A549 (cell line): ENCODE results near the gene PIGS. TPM values are rescaled to one million over a fixed set of nuclear protein-coding genes. Genes with fewer than 3 reads are reported as not detected.

ENCODE experiments used
- ATAC-seq, 2 experiments: fragments of 200-7000 bp in 1 of 2; fragments of >200 bp in 1 of 2; cut with Nextera tagmentation in 1 of 2; cut with Tn5 transposase in 1 of 2; 3 replicates each; pipeline versions ENCODE4 v1.8.0 to v1.9.1; 2018 to 2020; ENCODE audit warnings: mild to moderate bottlenecking in 1 of 2, moderate library complexity in 1 of 2
- CTCF ChIA-PET: fragments of 300-600 bp; sonication (Branson Sonifier 250); formaldehyde crosslinking; extraction: SDS; loops from one replicate; lab custom pipeline; 2021; ENCODE audit warnings: antibody characterized with exemption, inconsistent platforms; lab: Yijun Ruan, JAX
- POLR2A ChIA-PET: fragments of 350-600 bp; formaldehyde crosslinking; extraction: SDS; loops from one replicate; lab custom pipeline; 2021; ENCODE audit warnings: antibody characterized with exemption, inconsistent platforms; lab: Yijun Ruan, JAX
- DNase-seq, 2 experiments: peaks; one replicate each; pipeline versions ENCODE4 v3.0.0 to v3.0.0-alpha.2; 2011 to 2016; ENCODE audit warnings: low read depth in 1 of 2, low spot score in 1 of 2
- FAIRE-seq: peaks from 2 replicates; lab custom pipeline; 2011; peaks lifted over from hg19 to GRCh38; lab: Jason Lieb, UNC
- H3K27ac ChIP-seq, 2 experiments: fragments of >200 bp; sonication (Bioruptor Twin); formaldehyde crosslinking; 3 replicates each; pipeline ENCODE4 v1.5.1; 2016 to 2017
- H3K4me1 ChIP-seq: fragments of >200 bp; sonication (Bioruptor Twin); formaldehyde crosslinking; 3 replicates; pipeline ENCODE4 v1.6.1; 2016
- H3K4me2 ChIP-seq: fragments of >200 bp; sonication (Bioruptor Twin); formaldehyde crosslinking; 3 replicates; pipeline ENCODE4 v1.6.1; 2016
- H3K4me3 ChIP-seq: fragments of >200 bp; sonication (Bioruptor Twin); formaldehyde crosslinking; 3 replicates; pipeline ENCODE4 v1.5.1; 2016
- H3K9me3 ChIP-seq: fragments of >200 bp; sonication (Bioruptor Twin); formaldehyde crosslinking; 3 replicates; pipeline ENCODE4 v1.6.1; 2016
- CBX2 ChIP-seq: fragments of 200-600 bp; sonication (generic); IDR thresholded peaks from 2 replicates; pipeline ENCODE4 v1.6.1; 2016; ENCODE audit warnings: low read depth, mild to moderate bottlenecking, borderline replicate concordance
- CBX8 ChIP-seq: fragments of 200-600 bp; sonication (generic); IDR thresholded peaks from 2 replicates; pipeline ENCODE4 v1.6.1; 2016
- CHD2 ChIP-seq: fragments of 150-350 bp; IDR thresholded peaks from 2 replicates; pipeline ENCODE4 v1.6.1; 2014; ENCODE audit warnings: low read length; ENCODE audit not compliant: partially characterized antibody
- ESRRA ChIP-seq: fragments of 150-350 bp; IDR thresholded peaks from 2 replicates; pipeline ENCODE4 v1.6.1; 2014; ENCODE audit warnings: mild to moderate bottlenecking, low read length, borderline replicate concordance
- HDAC2 ChIP-seq: fragments of 200-600 bp; sonication (generic); IDR thresholded peaks from 2 replicates; pipeline ENCODE4 v1.6.1; 2016
- JUNB ChIP-seq: fragments of >200 bp; sonication (Bioruptor Twin); formaldehyde crosslinking; IDR thresholded peaks from 2 replicates; pipeline ENCODE4 v1.6.1; 2016
- KDM1A ChIP-seq: fragments of 200-600 bp; sonication (generic); IDR thresholded peaks from 2 replicates; pipeline ENCODE4 v1.6.1; 2016; ENCODE audit warnings: low read depth, mild to moderate bottlenecking
- NFE2L2 ChIP-seq: fragments of 150-350 bp; conservative IDR thresholded peaks from 2 replicates; pipeline ENCODE4 v1.6.1; 2014; ENCODE audit warnings: low read length
- NPAS2 ChIP-seq: fragments of 250-450 bp; sonication (Bioruptor Pico); IDR thresholded peaks from 2 replicates; pipeline ENCODE4 v1.8.0; 2022; ENCODE audit warnings: mild to moderate bottlenecking, moderate library complexity, borderline replicate concordance
- POLR2A ChIP-seq: IDR thresholded peaks from 2 replicates; pipeline ENCODE4 v1.6.1; 2012; ENCODE audit warnings: mild to moderate bottlenecking, low read length
- RAD21 ChIP-seq, 2 experiments: fragments of >200 bp in 1 of 2; sonication (Bioruptor Twin) in 1 of 2; formaldehyde crosslinking in 1 of 2; IDR thresholded peaks in 1 of 2; conservative IDR thresholded peaks in 1 of 2; 2 replicates in 1 of 2; 3 replicates in 1 of 2; pipeline ENCODE4 v1.6.1; 2012 to 2018; ENCODE audit warnings: inconsistent platforms in 1 of 2
- RARB ChIP-seq: fragments of 250-450 bp; sonication (Bioruptor Pico); IDR thresholded peaks from 2 replicates; pipeline ENCODE4 v1.8.0; 2021; ENCODE audit warnings: mild to moderate bottlenecking, moderate library complexity
- RFX5 ChIP-seq: fragments of 450-650 bp; IDR thresholded peaks from 2 replicates; pipeline ENCODE4 v1.7.1; 2014; ENCODE audit warnings: antibody characterized with exemption, mild to moderate bottlenecking, moderate library complexity
- SMC3 ChIP-seq: fragments of >200 bp; sonication (Bioruptor Twin); formaldehyde crosslinking; IDR thresholded peaks from 3 replicates; pipeline ENCODE4 v1.6.1; 2018; ENCODE audit warnings: inconsistent platforms
- SREBF2 ChIP-seq: fragments of 450-650 bp; IDR thresholded peaks from 2 replicates; pipeline ENCODE4 v1.6.1; 2014; ENCODE audit warnings: mild to moderate bottlenecking, moderate library complexity
- ZNF302 ChIP-seq: fragments of 250-450 bp; sonication (Bioruptor Pico); IDR thresholded peaks from 2 replicates; pipeline ENCODE4 v1.9.0; 2021; ENCODE audit warnings: inconsistent platforms, mild to moderate bottlenecking, moderate library complexity
- ZSCAN20 ChIP-seq: fragments of 250-450 bp; sonication (Bioruptor Pico); IDR thresholded peaks from 2 replicates; pipeline ENCODE4 v1.8.0; 2022; ENCODE audit warnings: mild to moderate bottlenecking, moderate library complexity
- WGBS: methylation state at CpG from one replicate; pipeline ENCODE4 v1.1.6; 2017; ENCODE audit errors: missing lambda C conversion rate; 5-methylcytosine and 5-hydroxymethylcytosine counted together
- polyA plus RNA-seq, 4 experiments: library from polyadenylated mRNA; depleted of rRNA in 3 of 4; stranded (reverse); fragments of >200 nt; fragmentation: RNase III in 1 of 4; extraction: RNeasy Plus Mini Kit Qiagen cat#74134 plus additional on column Dnase treatment in 1 of 4; gene quantifications; 2 replicates in 3 of 4; 3 replicates in 1 of 4; pipeline ENCODE4 v1.2.3, GENCODE V29; 2011 to 2017
- TF ChIP-seq, protein P1 (sequence below): fragments of >200 bp; sonication (Bioruptor Twin); formaldehyde crosslinking; IDR thresholded peaks from 3 replicates; pipeline ENCODE4 v1.6.1; 2016
- TF ChIP-seq, protein P2 (sequence below): fragments of 250-450 bp; sonication (Bioruptor Pico); IDR thresholded peaks from 2 replicates; pipeline ENCODE4 v1.5.0; 2020; ENCODE audit warnings: low read depth, mild to moderate bottlenecking, moderate library complexity
- TF ChIP-seq, protein P3 (sequence below): IDR thresholded peaks from 2 replicates; pipeline ENCODE4 v1.6.1; 2012; ENCODE audit warnings: low read depth, borderline replicate concordance
- TF ChIP-seq, protein P4 (sequence below): fragments of 450-650 bp; IDR thresholded peaks from 2 replicates; pipeline ENCODE4 v1.6.1; 2014; ENCODE audit warnings: antibody characterized with exemption
- TF ChIP-seq, protein P5 (sequence below): IDR thresholded peaks from 2 replicates; pipeline ENCODE4 v1.6.1; 2012
- TF ChIP-seq, protein P6 (sequence below): fragments of >200 bp; sonication (Bioruptor Twin); formaldehyde crosslinking; IDR thresholded peaks from 2 replicates; pipeline ENCODE4 v1.6.1; 2016
- TF ChIP-seq, protein P7 (sequence below): fragments of 250-450 bp; sonication (Bioruptor Pico); IDR thresholded peaks from 2 replicates; pipeline ENCODE4 v1.5.0; 2021; ENCODE audit warnings: mild to moderate bottlenecking, moderate library complexity, borderline replicate concordance
- TF ChIP-seq, protein P8 (sequence below): IDR thresholded peaks from 2 replicates; pipeline ENCODE4 v1.6.1; 2012

The PIGS gene
- polyA plus RNA-seq, 2 of the 4 experiments (the other 2 are of a cell fraction): 50.0 to 53.2 TPM

DNA sequence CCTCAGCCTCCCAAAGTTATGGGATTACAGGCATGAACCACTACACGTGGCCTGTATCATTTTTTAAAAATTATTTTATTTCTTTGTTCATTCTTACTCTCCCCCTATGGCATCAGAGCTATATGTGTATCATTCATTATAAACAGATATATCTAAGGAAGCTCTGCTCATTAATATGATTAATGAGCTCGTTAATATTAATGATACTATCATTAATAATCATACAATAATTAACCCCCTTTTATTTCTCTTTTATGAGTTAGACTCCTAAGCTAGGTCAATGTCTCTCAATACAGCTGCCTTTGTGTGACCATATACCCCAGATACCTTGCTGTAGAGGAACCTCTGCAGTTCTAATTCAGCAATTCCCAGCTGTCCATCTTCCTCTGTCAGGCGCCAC, 47.1 kb upstream of the PIGS start:
- 80% methylated on average over 3 of the region's 3 CpGs for WGBS

DNA sequence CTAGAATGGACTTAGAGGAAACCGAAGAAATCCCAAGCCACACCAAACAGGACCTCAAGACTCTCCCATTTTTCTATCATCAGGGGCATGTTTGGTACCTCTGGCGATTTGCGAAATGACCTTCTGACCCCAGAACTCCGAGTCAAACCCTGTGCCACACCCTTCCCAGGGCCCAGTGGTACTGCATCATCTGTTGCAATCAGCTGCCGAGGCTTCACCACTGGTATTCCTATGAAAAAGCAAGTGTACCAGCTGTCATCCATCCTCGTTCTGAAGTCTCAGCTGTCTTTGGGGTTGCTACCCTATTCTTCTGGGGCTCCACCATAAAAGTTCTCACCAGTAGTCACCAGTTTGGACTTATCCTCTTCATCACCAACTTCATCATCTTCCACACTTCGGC, 45.0 kb upstream of the PIGS start:
- Histone ChIP-seq H3K27ac (no peak overlapping the region), H3K4me1 (no peaks in the 10 kb centered on the region), H3K9me3 (no peaks in the 10 kb centered on the region), H3K4me2 (no peak overlapping the region), H3K4me3 (no peak overlapping the region)
- ATAC-seq (no peak), DNase-seq (no peak), FAIRE-seq (no peak)
- TF ChIP-seq ZNF302 (CRISPR knock-in tag) (no peak), RFX5 (no peak), KDM1A (no peak), CBX8 (no peak)
- CTCF ChIA-PET: interaction anchor here (0.9 to 2.1 kb wide), 10 partner anchors 18 to 130 kb away, joined by 3 to 7 read pairs (median 4); no protein-coding TSS in a partner anchor
- POLR2A ChIA-PET: interaction anchor here (1.8 kb wide), 1 partner anchor 28 kb away, joined by 7 read pairs; the partner anchor contains the start of gene BLTP2
- WGBS: 82% methylated on average over 7 of the region's 7 CpGs

More for the DNA sequence above, 47.1 kb upstream of the PIGS start:
- no peak overlapping the region for H3K27ac ChIP-seq
- no peak for ATAC-seq
- no peak for FAIRE-seq
- H3K4me3 ChIP-seq: no peak overlapping the region
- H3K4me2 ChIP-seq: no peak overlapping the region
- CTCF ChIA-PET: interaction anchor here (1.0 to 3.7 kb wide), 7 partner anchors 7 to 28 kb away, joined by 3 to 13 read pairs (median 4); no protein-coding TSS in a partner anchor
- POLR2A ChIA-PET: interaction anchor here (0.9 kb wide), 1 partner anchor 26 kb away, joined by 3 read pairs; the partner anchor contains the start of gene BLTP2
- H3K4me1 ChIP-seq: no peaks in the 10 kb centered on the region
- TF ChIP-seq NFE2L2 (no peak), RAD21 (conservative IDR thresholded peaks at IDR 0.05 in 1 of 2, IDR thresholded peaks at IDR 0.05 in 1 of 2) (no peak), CBX2 (no peak), HDAC2 (no peak), SREBF2 (no peak), SMC3 (no peak), JUNB (no peak), NPAS2 (CRISPR knock-in tag) (no peak), CHD2 (no peak)
- TF ChIP-seq, protein P1, sequence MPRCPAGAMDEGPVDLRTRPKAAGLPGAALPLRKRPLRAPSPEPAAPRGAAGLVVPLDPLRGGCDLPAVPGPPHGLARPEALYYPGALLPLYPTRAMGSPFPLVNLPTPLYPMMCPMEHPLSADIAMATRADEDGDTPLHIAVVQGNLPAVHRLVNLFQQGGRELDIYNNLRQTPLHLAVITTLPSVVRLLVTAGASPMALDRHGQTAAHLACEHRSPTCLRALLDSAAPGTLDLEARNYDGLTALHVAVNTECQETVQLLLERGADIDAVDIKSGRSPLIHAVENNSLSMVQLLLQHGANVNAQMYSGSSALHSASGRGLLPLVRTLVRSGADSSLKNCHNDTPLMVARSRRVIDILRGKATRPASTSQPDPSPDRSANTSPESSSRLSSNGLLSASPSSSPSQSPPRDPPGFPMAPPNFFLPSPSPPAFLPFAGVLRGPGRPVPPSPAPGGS: no peak
- TF ChIP-seq, protein P2, sequence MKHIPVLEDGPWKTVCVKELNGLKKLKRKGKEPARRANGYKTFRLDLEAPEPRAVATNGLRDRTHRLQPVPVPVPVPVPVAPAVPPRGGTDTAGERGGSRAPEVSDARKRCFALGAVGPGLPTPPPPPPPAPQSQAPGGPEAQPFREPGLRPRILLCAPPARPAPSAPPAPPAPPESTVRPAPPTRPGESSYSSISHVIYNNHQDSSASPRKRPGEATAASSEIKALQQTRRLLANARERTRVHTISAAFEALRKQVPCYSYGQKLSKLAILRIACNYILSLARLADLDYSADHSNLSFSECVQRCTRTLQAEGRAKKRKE (CRISPR knock-in tag): no peak
- TF ChIP-seq, protein P3, sequence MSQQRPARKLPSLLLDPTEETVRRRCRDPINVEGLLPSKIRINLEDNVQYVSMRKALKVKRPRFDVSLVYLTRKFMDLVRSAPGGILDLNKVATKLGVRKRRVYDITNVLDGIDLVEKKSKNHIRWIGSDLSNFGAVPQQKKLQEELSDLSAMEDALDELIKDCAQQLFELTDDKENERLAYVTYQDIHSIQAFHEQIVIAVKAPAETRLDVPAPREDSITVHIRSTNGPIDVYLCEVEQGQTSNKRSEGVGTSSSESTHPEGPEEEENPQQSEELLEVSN: no peak
- TF ChIP-seq, protein P4, sequence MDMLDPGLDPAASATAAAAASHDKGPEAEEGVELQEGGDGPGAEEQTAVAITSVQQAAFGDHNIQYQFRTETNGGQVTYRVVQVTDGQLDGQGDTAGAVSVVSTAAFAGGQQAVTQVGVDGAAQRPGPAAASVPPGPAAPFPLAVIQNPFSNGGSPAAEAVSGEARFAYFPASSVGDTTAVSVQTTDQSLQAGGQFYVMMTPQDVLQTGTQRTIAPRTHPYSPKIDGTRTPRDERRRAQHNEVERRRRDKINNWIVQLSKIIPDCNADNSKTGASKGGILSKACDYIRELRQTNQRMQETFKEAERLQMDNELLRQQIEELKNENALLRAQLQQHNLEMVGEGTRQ: no peak
- TF ChIP-seq, protein P5, sequence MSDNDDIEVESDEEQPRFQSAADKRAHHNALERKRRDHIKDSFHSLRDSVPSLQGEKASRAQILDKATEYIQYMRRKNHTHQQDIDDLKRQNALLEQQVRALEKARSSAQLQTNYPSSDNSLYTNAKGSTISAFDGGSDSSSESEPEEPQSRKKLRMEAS: no peak
- no peaks in the 10 kb centered on the region for H3K9me3 ChIP-seq
- no peak for DNase-seq

DNA sequence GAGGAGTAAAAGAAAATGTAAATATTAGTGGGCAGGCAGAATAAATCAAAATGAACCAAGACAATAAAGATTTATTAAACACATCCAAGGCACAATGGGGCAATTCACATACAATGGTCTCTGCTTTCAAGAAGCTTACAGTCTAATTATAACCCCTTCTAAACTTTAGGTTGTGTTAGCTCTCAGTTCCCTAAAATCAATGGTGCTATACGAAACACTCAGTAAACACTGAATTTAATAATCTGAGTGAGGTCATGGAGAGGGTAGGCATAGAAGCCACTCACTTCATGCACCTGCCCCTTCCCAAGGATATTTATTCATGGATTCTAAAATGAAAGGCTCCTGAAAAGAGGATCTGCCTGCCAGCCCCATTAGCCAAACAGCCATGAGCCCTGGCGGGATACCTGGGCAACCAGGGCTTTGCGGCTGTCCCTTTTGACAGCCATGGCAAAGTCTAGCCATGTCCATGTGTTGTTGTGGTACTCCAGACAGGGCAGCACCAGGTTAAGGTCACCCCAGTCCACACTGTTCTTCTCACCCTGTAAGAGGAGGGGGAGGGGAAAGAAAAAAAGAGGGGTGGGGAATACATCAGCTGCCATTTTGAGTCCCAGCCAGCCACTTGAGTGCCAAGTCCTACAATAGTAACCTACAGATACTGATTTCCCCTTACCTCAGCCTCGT, 44.1 kb upstream of the PIGS start:
- Histone ChIP-seq H3K4me3 (no peak overlapping the region), H3K4me1 (no peaks in the 10 kb centered on the region), H3K4me2 (no peak overlapping the region), H3K9me3 (no peaks in the 10 kb centered on the region), H3K27ac (no peak overlapping the region)
- DNase-seq: no peak
- no peak for FAIRE-seq
- ChIA-PET CTCF (interaction anchor here (1.0 to 2.1 kb wide), 9 partner anchors 9 to 131 kb away, joined by 3 to 7 read pairs (median 5); no protein-coding TSS in a partner anchor), POLR2A (interaction anchor here (0.6 to 1.8 kb wide), 2 partner anchors 29 to 37 kb away, joined by 4 to 7 read pairs; partner anchors contain the start of gene BLTP2)
- ATAC-seq: no peak
- 93% methylated on average over 4 of the region's 4 CpGs for WGBS
- TF ChIP-seq ZSCAN20 (CRISPR knock-in tag) (no peak), ESRRA (no peak), POLR2A (no peak), RFX5 (no peak), CBX2 (no peak), RARB (CRISPR knock-in tag) (no peak)
- TF ChIP-seq, protein P6, sequence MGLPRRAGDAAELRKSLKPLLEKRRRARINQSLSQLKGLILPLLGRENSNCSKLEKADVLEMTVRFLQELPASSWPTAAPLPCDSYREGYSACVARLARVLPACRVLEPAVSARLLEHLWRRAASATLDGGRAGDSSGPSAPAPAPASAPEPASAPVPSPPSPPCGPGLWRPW: no peak
- TF ChIP-seq, protein P7, sequence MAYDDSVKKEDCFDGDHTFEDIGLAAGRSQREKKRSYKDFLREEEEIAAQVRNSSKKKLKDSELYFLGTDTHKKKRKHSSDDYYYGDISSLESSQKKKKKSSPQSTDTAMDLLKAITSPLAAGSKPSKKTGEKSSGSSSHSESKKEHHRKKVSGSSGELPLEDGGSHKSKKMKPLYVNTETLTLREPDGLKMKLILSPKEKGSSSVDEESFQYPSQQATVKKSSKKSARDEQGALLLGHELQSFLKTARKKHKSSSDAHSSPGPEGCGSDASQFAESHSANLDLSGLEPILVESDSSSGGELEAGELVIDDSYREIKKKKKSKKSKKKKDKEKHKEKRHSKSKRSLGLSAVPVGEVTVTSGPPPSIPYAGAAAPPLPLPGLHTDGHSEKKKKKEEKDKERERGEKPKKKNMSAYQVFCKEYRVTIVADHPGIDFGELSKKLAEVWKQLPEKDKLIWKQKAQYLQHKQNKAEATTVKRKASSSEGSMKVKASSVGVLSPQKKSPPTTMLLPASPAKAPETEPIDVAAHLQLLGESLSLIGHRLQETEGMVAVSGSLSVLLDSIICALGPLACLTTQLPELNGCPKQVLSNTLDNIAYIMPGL: no peak
- TF ChIP-seq, protein P1: no peak
- TF ChIP-seq, protein P8, sequence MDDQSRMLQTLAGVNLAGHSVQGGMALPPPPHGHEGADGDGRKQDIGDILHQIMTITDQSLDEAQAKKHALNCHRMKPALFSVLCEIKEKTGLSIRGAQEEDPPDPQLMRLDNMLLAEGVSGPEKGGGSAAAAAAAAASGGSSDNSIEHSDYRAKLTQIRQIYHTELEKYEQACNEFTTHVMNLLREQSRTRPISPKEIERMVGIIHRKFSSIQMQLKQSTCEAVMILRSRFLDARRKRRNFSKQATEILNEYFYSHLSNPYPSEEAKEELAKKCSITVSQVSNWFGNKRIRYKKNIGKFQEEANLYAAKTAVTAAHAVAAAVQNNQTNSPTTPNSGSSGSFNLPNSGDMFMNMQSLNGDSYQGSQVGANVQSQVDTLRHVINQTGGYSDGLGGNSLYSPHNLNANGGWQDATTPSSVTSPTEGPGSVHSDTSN: no peak
